Peyer's patch (tissue), 4 donors: ENCODE results near the gene SIGLEC5. TPM values are rescaled to one million over a fixed set of nuclear protein-coding genes. Genes with fewer than 3 reads are reported as not detected.

Source experiments
- DNase-seq, 3 donors: peaks; one replicate each; pipeline ENCODE4 v3.0.0-alpha.2; 2017 to 2019
- H3K27ac ChIP-seq, 4 donors: fragments of 200-600 bp; sonication (generic); one replicate each; pipeline ENCODE4 v1.5.1; 2016 to 2019
- H3K27me3 ChIP-seq, 2 donors: fragments of 200-600 bp; sonication (generic); one replicate each; pipeline ENCODE4 v1.5.1; 2019
- H3K36me3 ChIP-seq, 3 donors: fragments of 200-600 bp; sonication (generic); one replicate each; pipeline ENCODE4 v1.5.1; 2016 to 2019
- H3K4me1 ChIP-seq, 4 donors: fragments of 200-600 bp; sonication (generic); one replicate each; pipeline ENCODE4 v1.5.1; 2016 to 2019
- H3K4me3 ChIP-seq, 4 donors: fragments of 200-600 bp; sonication (generic); 1 replicate in 3 of 4; 2 replicates in 1 of 4; pipeline ENCODE4 v1.5.1; 2016 to 2019; ENCODE audit warnings: mild to moderate bottlenecking in 1 of 4
- H3K9me3 ChIP-seq, 4 donors: fragments of 200-600 bp; sonication (generic); one replicate each; pipeline ENCODE4 v1.5.1; 2016 to 2019; ENCODE audit warnings: mild to moderate bottlenecking in 1 of 4
- POLR2A ChIP-seq, 2 donors: fragments of 450-650 bp; IDR thresholded peaks; one replicate each; pipeline ENCODE4 v1.5.1; 2017; ENCODE audit warnings: antibody characterized with exemption in 2 of 2, mild to moderate bottlenecking in 2 of 2, moderate library complexity in 2 of 2
- small RNA-seq, 2 donors: library from RNA; depleted of rRNA; stranded (forward); fragments of <200 nt; gene quantifications; one replicate each; pipeline ENCODE3, GENCODE V24; 2016
- total RNA-seq, 4 donors: library from RNA; depleted of rRNA; stranded (reverse); fragments of >200 nt; gene quantifications; one replicate each; pipeline ENCODE4 v1.1.0, GENCODE V29; 2016
- TF ChIP-seq, protein P1 (sequence below), 6 experiments: fragments of 450-650 bp in 4 of 6; fragments of 200-600 bp in 2 of 6; sonication (generic) in 1 of 6; IDR thresholded peaks; one replicate each; pipeline ENCODE4 v1.5.1; 2017 to 2019; ENCODE audit warnings: antibody characterized with exemption in 6 of 6, mild to moderate bottlenecking in 3 of 6, moderate library complexity in 1 of 6

SIGLEC5 gene
- total RNA-seq, 4 donors from 2014 or later = 0.57 to 9.1 TPM; not detected in 2

- Histone ChIP-seq H3K27ac (no peak overlapping the region), H3K36me3 (no peaks in the 10 kb centered on the region), H3K27me3 (no peaks in the 10 kb centered on the region), H3K4me1 (peaks cover 0 to 8% (median 3%) of the 10 kb centered on the region in 4 donors), H3K9me3 (no peaks in the 10 kb centered on the region), H3K4me3 (no peak overlapping the region)
- DNase-seq = no peak
- TF ChIP-seq POLR2A (IDR thresholded peaks at IDR 0.05) = no peak
- TF ChIP-seq, protein P1, sequence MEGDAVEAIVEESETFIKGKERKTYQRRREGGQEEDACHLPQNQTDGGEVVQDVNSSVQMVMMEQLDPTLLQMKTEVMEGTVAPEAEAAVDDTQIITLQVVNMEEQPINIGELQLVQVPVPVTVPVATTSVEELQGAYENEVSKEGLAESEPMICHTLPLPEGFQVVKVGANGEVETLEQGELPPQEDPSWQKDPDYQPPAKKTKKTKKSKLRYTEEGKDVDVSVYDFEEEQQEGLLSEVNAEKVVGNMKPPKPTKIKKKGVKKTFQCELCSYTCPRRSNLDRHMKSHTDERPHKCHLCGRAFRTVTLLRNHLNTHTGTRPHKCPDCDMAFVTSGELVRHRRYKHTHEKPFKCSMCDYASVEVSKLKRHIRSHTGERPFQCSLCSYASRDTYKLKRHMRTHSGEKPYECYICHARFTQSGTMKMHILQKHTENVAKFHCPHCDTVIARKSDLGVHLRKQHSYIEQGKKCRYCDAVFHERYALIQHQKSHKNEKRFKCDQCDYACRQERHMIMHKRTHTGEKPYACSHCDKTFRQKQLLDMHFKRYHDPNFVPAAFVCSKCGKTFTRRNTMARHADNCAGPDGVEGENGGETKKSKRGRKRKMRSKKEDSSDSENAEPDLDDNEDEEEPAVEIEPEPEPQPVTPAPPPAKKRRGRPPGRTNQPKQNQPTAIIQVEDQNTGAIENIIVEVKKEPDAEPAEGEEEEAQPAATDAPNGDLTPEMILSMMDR (IDR thresholded peaks at IDR 0.05) = no peak
These were observed 63.6 kb downstream of the SIGLEC5 start for GRCh38 chr19:51566489-51567100.

GRCh38 chr19:51565583-51565982 is 64.6 kb downstream of the SIGLEC5 start:
- Histone ChIP-seq H3K9me3 (no peaks in the 10 kb centered on the region), H3K4me3 (no peak overlapping the region), H3K27me3 (no peaks in the 10 kb centered on the region), H3K36me3 (no peaks in the 10 kb centered on the region), H3K27ac (no peak overlapping the region), H3K4me1 (peaks cover 0 to 8% (median 3%) of the 10 kb centered on the region in 4 donors)
- DNase-seq = no peak
- TF ChIP-seq POLR2A (IDR thresholded peaks at IDR 0.05) = no peak
- TF ChIP-seq, protein P1 (IDR thresholded peaks at IDR 0.05) = no peak

- no peak overlapping the region for H3K27ac ChIP-seq
- no peaks in the 10 kb centered on the region for H3K27me3 ChIP-seq
- H3K36me3 ChIP-seq = no peaks in the 10 kb centered on the region
- H3K4me3 ChIP-seq = no peak overlapping the region
- DNase-seq = peak in 2 of 3 donors; percentile 49 to 58
- peaks cover 0 to 8% (median 3%) of the 10 kb centered on the region in 4 donors for H3K4me1 ChIP-seq
- TF ChIP-seq, protein P1 (IDR thresholded peaks at IDR 0.05) = peak in 2 of 6 experiments; percentile 13 to 29
- no peak for TF ChIP-seq POLR2A (IDR thresholded peaks at IDR 0.05)
- no peaks in the 10 kb centered on the region for H3K9me3 ChIP-seq
These were observed 65.4 kb downstream of the SIGLEC5 start for GRCh38 chr19:51564791-51565190.

Small RNA genes lying within 50 kb of the gene (small RNA-seq; reads per million reads assigned to genes)
- gene AC018755.2 = 0 reads per million in 2 donors

Other genes with a start within 250 kb of the SIGLEC5 start
- gene LIM2, start 242.4 kb downstream of the SIGLEC5 start, total RNA-seq = not detected
- gene C19orf84, start 239.8 kb downstream of the SIGLEC5 start, total RNA-seq = not detected
- 10 to 100 TPM in 1 of 4 donors, 1 to 10 TPM in 2, under 1 TPM in 1; 0.53 to 35.5 (median 3.0) TPM for gene SIGLEC10, start 212.8 kb downstream of the SIGLEC5 start, total RNA-seq
- gene SIGLEC8, start 171.9 kb downstream of the SIGLEC5 start, total RNA-seq = 10 to 100 TPM in 1 of 4 donors, under 1 TPM in 3; 0.18 to 13.2 (median 0.52) TPM
- 1 to 10 TPM; 2.4 to 4.4 (median 2.5) TPM for gene CEACAM18, start 151.9 kb downstream of the SIGLEC5 start, total RNA-seq
- gene SIGLEC12, start 128.6 kb downstream of the SIGLEC5 start, total RNA-seq = 1 to 10 TPM in 2 of 4 donors, not detected in 2; 2.5 to 3.3 TPM
- 10 to 100 TPM in 1 of 4 donors, 1 to 10 TPM in 2, not detected in 1; 2.7 to 19.8 (median 6.8) TPM for gene SIGLEC6, start 98.7 kb downstream of the SIGLEC5 start, total RNA-seq
- gene ZNF175, start 59.1 kb downstream of the SIGLEC5 start, total RNA-seq = 10 to 100 TPM; 11.9 to 27.2 (median 16.0) TPM
- gene SIGLEC14, start 16.4 kb upstream of the SIGLEC5 start, total RNA-seq = 10 to 100 TPM in 1 of 4 donors, under 1 TPM in 1, not detected in 2; 0.95 to 12.4 TPM
- gene SPACA6, start 62.9 kb upstream of the SIGLEC5 start, total RNA-seq = 10 to 100 TPM in 3 of 4 donors, 1 to 10 TPM in 1; 3.0 to 29.7 (median 11.6) TPM
- under 1 TPM in 1 of 4 donors, not detected in 3; 0.54 TPM for gene HAS1, start 93.6 kb upstream of the SIGLEC5 start, total RNA-seq
- 1 to 10 TPM; 1.6 to 5.8 (median 2.6) TPM for gene FPR1, start 121.5 kb upstream of the SIGLEC5 start, total RNA-seq
- 1 to 10 TPM in 1 of 4 donors, not detected in 3; 1.9 TPM for gene FPR2, start 130.8 kb upstream of the SIGLEC5 start, total RNA-seq
- 1 to 10 TPM in 3 of 4 donors, not detected in 1; 2.3 to 3.3 (median 2.7) TPM for gene FPR3, start 164.8 kb upstream of the SIGLEC5 start, total RNA-seq